Ramos (cell line): ENCODE data around the gene MESD.
"Not testable (repeated sequence)": the region's sequence is repeated elsewhere in the genome, so short reads cannot be mapped to it uniquely, and the experiment has no call there.

Experiments
- in situ Hi-C: fragments of 300-500 bp; cut with MboI; formaldehyde crosslinking; loops from one replicate; pipeline ENCODE4 v1.14.3; 2022; ENCODE audit warnings: low sequenced_read_pairs; ENCODE audit not compliant: unreplicated experiment

MESD gene

DNA sequence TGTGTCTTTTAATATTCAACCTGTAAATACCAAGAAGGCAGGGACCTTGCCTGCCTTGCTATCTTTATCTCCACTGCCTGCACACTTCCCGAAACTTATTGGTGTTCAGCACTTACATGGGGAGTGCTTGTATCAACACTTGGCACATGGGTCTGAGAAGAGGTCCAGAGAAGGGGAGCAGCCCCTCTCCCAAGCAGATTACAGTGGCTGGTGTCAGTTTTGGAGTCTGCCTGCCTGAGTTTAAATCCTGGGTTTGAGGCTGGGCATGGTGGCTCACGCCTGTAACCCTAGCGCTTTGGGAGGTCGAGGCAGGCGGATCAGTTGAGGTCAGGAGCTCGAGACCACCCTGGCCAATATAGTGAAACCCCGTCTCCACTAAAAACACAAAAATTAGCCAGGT, 20.3 kb downstream of the MESD start:
- in situ Hi-C loops, result no loop called here

DNA sequence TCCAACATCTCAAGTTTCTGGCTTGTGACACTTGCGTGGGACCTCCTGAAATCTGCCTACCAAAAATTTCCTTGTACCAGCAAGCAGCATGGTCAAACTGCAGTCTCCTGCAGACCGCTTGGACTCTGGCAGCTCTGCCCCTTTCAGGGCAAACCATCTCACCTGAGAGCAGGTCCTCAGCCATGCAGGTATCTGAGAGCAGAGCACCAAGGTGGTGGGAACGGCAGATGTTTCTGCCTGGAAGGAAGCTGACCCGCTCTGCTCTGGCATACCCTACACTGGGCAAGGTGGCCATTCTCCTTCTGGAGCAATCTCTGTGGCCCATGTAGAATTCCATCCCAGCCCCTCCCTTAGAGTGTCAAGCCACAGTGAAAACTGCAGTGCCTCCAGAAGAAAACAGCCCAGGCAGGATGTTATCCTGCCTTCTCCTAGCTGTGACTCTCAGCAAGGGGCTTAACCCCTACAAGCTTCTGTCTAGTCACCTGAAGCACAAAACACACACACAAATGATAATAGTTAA, 21.6 kb downstream of the MESD start:
- in situ Hi-C loops, result no loop called here

DNA sequence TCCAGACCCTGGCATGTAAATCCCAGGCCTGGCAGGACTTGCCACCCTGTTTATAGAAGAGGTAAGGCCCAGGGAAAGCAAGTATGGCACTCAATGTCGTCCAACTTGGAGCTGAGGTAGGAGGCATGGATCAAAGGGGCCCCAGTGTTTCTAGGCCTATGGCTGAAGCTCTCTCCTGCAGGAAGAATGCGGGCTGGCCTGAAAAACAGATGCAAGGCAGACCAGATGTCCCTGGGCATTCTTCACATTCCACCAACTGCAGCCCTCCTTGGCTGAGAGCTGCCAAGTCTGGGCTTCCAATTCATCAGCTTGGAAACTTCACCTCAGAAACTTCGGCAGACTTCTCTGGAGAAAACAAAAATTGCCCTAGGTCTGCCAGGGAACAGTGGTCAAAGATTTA, 22.2 kb downstream of the MESD start:
- in situ Hi-C loops, result no loop called here

DNA sequence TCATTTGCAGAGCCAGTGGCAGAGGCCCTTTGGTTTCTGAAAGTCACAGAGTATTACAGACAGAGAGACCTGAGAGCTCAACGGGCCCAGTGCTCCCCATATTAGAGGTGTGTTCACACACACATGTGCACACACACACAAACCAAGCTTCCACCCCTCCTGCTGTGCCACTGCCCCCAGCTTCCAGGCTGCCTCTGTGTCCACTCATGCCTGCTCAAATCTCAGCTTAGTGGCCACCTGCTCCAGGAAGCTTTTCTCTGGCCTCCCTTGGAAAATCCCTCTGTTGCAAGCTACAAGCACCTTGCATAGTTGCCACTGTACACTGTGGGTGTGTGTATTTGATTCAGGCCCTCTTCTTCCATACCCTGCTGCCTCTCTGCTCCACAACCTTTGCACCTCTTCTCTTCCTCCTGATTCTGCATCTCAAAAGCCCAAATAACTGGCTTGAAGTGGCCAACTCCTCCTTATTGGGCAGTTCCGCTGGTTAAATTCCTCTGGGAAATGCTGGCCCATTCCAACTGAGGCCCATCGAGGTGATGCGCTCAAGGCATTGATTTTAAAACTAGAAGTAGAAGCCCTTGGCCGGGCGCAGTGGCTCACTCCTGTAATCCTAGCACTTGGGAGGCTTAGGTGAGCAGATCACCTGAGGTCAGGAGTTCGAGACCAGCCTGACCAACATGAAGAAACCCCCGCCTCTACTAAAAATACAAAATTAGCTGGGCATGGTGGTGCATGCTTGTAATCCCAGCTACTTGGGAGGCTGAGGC, 23.0 kb downstream of the MESD start:
- in situ Hi-C loops, result no loop called here

DNA sequence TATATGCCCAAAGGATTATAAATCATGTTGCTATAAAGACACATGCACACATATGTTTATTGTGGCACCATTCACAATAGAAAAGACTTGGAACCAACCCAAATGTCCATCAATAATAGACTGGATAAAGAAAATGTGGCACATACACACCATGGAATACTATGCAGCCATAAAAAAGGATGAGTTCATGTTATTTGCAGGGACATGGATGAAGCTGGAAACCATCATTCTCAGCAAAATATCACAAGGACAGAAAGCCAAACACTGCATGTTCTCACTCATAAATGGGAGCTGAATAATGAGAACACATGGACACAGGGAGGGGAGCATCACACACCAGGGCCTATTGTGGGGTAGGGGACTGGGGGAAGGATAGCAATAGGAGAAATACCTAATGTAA, 24.2 kb downstream of the MESD start:
- in situ Hi-C loops, result not testable (repeated sequence)

DNA sequence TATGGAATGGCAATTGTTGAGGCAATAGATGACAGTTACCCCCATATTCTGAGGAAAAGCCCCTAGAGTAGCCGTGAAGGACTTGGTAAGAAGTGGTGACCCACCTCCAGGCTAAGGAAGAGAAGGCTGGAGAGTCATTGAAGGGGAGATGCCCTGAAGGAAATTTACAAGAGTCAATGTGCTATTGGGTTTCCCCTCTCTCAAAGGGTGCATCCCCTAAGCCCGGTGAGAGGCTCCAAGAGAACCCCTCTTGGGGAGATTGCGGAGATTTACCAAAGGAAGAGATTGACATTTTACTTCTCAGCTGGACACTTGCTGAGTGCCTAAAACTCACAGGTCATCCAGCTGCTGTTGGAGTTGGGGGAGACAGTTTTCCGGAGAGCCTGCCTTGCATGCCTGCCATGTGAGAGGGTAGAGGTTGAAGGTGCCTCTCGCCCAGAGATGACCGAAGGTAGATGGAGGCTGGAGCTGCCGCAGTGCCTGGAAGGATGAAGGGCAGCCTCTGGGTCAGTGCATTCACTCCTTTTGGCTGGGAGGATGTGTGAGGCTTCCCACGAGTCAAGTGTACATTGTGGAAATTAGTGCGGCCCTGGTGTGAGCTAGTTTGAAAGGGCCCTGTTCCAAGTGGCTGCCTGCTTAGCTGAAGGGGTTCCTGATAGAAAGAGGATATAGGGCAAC, 30.7 kb downstream of the MESD start:
- in situ Hi-C loops, result no loop called here

DNA sequence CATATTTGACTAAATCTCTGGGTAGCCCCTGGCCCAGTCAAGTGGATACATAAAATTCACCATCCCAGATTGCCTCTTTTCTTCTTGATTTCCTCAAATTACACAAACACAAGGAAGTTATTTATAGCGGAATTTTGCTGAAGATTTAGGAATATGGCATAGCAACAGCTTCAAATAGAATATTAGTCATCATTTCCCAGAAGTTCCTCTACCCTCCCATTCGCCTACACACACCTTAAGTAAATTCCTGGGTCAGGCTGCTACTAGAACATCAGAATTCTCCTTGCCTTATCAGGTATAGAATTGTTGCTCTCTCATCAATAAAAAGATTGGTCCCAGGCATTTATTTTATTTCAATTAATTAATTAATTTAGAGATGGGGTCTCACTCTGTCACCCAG, 31.6 kb downstream of the MESD start:
- in situ Hi-C loops, result no loop called here

DNA sequence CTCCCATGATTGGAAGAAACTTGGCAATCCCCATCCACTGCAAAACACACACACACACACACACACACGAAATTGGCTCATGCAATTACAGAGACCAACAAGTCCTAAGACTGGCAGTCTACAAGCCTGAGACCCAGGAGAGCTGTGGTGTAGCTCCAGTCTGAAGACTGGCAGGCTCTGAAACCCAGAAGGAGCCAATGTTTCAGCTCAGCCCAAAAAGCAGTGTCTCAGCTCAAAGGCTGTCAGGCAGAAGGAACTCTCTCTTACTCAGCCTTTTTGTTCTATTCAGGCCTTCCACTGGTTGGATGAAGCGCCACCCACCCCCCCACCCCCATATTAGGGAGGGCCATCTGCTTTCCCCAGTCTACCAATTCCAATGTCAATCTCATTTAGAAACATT, 32.1 kb downstream of the MESD start:
- in situ Hi-C loops, result no loop called here

DNA sequence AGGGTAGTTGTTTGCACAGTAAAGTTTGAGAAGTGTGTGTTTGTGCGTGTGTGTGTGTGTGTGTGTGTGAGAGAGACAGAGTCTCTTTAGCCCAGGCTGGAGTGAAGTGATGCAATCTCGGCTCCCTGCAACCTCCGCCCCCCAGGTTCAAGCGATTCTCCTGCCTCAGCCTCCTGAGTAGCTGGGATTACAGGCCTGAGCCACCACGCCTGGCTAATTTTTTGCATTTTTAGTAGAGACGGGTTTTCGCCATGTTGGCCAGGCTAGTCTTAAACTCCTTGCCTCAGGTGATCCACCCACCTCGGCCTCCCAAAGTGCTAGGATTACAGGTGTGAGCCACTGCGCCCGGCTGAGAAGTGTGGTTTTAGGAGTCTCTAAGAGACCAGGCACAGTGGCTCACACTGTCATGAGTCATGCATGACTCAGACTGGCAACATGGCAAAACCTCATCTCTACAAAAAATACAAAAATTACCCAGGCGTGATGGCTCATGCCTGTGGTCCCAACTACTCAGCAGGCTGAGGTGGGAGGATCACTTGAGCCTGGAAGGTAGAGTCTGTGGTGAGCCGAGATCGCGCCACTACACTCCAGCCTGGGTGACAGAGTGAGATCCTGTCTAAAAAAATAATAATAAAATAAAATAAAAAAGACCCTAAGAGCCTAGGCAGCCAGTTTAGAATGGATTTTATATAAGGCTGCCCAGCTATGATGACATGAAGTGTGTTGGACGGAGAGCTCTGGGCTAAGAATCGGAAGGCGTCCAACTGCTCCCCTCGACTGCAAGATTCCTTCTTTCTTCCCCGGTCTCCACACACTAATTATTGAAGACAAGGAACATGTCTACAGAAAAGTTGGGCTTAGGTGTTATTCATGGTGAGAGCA, 33.8 kb downstream of the MESD start:
- in situ Hi-C loops, result not testable (repeated sequence)

DNA sequence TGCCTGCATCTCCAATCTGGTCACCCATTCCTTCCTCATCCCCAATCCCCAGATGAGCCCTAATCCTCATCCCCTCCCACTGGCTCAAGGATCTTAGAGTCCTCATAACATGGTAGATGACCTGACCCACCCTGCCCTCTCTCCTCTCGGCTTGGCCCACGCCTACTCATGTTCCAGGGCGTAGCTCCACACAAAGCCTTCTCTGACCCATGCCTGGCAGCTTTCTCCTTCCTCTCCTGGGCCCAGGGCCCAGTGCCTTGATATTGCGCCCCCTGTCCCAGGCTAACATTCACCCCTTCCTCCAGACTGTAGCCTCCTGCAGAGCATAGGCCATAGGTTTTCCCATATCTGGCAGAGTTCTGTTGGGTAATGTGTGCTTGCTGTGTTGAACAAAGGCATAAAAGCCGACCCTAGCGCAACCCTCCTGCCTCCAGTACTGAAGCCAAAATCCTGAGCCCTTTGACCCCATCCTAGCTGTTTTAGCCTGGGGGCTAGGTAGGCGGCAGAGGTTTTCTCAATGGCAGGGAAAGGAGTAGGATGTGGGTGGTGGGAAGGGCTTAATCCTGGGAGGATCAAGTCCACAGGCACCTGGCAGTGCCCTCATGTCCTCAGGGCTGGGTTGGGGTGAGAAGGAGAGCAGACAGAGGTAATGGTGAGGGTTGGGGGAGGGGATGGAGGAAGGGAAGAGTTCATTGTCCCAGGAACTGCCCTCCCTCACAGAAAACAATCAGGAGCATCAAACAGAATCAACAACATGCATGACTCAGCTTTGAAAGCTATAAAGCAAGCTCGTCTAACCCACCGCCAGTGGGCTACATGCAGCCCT, 35.5 kb downstream of the MESD start:
- in situ Hi-C loops, result no loop called here

DNA sequence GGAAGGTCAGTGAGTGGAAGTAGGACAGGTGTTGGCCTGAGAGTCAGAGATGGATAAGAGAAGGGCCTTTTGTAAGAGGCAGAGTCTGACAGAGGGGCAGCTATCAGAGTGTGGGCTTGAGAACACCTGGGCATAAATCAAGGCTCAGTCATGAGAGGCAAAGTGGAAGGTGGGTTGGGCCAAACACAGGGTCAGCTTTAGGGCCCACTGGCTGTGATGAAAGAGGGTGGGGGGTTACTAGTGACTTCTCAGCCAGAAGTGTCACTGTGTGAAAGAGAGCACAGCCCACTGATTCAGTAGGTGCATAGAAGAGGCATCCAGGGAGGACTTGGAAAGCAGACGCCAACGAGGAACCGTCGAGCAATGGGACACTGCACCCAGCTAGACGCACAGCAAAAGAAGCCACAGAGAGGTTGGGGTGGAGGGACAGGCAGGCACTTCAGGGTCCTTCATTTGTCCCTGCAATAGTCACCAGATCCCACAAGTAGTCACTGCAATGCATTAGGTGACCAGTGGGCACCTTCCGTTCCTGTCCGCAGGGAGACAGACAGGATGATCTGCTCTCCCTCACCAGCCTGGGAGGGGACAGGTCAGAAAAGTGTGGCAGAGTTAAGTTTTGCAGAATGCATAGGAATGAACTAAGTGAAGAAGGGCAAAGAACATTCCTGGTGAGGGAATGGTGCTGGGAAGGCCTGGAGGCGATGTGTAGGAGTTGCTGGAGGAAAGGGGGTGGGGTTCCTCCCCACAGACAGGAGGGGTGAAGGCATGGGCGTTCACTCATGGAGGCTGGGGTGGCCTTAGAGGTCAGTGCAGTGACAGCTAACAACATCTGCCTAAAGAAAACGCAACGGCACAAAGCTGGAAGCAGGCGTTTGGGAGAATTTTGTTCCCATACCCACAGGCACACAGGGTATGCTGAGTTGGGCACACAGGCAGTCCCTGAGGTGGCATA, 36.3 kb downstream of the MESD start:
- in situ Hi-C loops, result no loop called here

DNA sequence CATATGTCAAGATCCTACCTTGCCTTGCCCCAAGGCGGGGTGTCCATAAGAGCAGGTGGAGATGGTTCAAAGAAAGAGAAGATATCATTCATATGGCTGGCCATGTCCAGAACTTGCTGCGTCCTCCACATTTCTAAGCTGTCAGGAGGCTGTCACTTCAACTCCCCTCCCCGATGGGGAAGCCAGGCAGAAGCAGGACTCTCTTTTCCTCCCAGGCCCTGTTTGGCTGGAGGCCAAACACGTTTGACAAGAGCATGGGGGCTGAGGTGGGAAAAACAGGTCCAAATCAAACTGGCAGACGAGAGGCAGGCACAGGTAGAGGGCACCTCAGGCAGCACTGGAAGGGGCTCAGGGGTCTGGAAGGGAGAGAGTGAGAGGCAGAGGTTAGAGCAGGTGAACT, 37.7 kb downstream of the MESD start:
- in situ Hi-C loops, result no loop called here

DNA sequence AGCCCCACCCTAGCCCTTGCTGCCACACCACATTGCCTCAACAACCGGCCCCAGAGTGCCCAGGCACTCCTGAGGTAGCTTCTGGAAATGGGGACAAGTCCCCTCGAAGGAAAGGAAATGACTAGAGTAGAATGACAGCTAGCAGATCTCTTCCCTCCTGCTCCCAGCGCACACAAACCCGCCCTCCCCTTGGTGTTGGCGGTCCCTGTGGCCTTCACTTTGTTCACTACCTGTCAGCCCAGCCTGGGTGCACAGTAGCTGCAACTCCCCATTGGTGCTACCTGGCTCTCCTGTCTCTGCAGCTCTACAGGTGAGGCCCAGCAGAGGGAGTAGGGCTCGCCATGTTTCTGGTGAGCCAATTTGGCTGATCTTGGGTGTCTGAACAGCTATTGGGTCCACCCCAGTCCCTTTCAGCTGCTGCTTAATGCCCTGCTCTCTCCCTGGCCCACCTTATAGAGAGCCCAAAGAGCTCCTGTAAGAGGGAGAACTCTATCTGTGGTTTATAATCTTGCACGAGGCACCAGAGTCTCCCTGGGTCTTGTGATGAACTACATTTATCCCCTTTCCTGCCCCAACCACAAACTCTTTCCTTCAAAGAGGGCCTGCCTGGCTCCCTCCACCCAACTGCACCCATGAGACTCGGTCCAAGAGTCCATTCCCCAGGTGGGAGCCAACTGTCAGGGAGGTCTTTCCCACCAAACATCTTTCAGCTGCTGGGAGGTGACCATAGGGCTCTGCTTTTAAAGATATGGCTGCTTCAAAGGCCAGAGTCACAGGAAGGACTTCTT, 39.1 kb downstream of the MESD start:
- in situ Hi-C loops, result no loop called here

DNA sequence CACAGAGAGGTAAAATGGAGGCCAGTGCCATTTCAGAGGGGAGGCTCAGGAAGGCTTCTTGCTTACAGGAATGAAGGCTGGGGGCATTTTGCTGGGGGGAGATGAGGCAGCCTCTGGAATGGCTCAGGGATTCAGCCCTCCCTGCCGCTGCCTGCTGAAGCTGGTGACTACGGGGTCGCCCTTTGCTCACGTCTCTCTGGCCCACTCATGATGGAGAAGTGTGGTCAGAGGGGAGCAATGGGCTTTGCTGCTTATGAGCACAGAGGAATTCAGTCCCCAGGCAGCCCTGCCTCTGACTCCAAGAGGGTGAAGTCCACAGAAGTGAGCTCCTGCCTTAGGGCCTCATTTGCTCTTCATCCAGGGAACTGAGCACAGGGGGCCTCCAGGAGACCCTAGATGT, 39.9 kb downstream of the MESD start:
- in situ Hi-C loops, result no loop called here

DNA sequence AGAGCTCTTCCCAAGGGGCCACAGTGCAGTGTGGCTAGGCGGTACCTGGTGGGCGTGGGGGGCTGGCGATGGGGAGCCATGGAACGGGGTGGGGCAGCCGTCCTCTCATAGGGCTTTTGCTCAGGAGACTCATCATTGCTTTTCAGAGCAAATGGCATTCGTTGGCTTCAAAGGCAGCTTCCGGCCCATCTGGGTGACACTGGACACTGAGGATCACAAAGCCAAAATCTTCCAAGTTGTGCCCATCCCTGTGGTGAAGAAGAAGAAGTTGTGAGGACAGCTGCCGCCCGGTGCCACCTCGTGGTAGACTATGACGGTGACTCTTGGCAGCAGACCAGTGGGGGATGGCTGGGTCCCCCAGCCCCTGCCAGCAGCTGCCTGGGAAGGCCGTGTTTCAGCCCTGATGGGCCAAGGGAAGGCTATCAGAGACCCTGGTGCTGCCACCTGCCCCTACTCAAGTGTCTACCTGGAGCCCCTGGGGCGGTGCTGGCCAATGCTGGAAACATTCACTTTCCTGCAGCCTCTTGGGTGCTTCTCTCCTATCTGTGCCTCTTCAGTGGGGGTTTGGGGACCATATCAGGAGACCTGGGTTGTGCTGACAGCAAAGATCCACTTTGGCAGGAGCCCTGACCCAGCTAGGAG, 40.8 kb downstream of the MESD start:
- in situ Hi-C loops, result no loop called here

DNA sequence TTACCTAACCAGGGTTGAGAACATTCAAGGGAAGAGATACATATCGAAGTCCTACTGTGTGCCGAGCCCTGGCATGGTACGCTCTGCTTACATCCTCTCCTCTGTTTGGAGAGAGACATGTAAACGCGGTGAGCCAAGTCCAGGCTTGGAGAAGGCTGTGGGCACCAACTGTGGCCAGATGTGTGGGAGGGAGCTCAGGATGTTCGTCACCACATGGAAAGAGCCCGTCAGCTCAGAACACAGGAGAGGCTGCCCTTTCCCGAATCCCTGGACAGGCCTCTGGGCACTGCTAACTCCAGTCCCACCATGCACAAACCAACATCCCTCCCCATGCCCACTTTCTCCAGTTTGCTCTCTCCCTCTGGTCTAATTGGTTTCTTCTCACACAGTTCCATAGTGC, 43.0 kb downstream of the MESD start:
- in situ Hi-C loops, result no loop called here

DNA sequence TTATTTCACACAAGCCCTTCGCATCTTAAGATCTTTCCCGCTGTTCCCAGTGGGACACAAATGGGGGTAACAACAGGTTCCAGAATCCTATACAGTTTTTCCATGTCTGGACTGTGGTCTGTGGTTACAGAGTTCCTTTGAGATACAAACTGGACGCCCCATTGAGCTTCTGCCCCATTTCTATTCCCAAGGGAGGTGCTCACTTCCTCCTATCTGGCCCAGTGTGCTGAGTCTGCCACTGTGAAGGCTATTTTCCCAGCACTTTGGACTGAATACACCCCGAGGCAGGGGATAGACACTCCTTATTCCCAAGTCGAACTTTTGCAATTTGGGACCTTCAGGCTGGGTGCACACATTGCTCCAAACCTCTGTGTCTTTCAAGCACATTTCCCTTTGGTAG, 44.0 kb downstream of the MESD start:
- in situ Hi-C loops, result no loop called here

DNA sequence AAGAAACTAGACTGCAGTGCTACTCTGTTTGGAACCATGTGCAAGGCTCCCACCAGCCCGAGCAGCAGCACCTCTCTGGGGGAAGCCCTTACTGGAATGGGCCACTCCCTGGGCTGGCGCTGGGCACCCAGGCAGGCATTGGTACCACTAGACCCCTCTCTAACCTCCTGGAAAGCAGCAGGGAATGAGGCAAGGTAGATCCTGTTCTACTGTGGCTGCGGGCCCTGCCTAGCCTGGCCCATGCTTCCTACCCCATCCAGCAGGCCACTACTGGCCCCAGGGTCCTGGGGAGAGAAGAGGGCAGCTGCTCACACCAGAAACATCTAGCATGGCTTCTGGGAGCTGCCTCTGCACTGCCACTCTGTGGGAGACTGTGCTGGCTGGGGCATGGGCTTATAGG, 44.8 kb downstream of the MESD start:
- in situ Hi-C loops, result no loop called here
